ENCODE results near the gene AMFR. TPM values are rescaled to one million over a fixed set of nuclear protein-coding genes. Genes with fewer than 3 reads are reported as not detected.

The AMFR gene
- total and polyA plus RNA-seq, 2 of the 8 experiments (the other 6 are each of a cell fraction or from before 2014, with no cell fraction given): 18.6 to 21.7 TPM

- no peak for TF ChIP-seq E2F6 (IDR thresholded peaks at IDR 0.05)
- no peak for TF ChIP-seq ATF3 (IDR thresholded peaks at IDR 0.05; ENCODE audit: insufficient read depth, low read depth, low read length)
- TF ChIP-seq NRF1 (IDR thresholded peaks at IDR 0.05; ENCODE audit: low read depth, low read length): no peak
- TF ChIP-seq RBBP5 (IDR thresholded peaks at IDR 0.05; ENCODE audit: borderline replicate concordance, low read depth, low read length): no peak
- TF ChIP-seq HDAC6 (IDR thresholded peaks at IDR 0.05; ENCODE audit: low read depth, low read length): no peak
- TF ChIP-seq RAD21 (IDR thresholded peaks at IDR 0.05 in 1 of 2, conservative IDR thresholded peaks at IDR 0.05 in 1 of 2; ENCODE audit: low read depth in 2 of 2, low read length in 2 of 2): no peak
- no peak for TF ChIP-seq CBX5 (IDR thresholded peaks at IDR 0.05; ENCODE audit: low read depth, low read length)
- TF ChIP-seq CTBP2 (IDR thresholded peaks at IDR 0.05; ENCODE audit: borderline replicate concordance, insufficient read depth, insufficient read length, low read length): no peak
- no peak for TF ChIP-seq EGR1 (IDR thresholded peaks at IDR 0.05; ENCODE audit: borderline replicate concordance, low read depth, low read length)
Measured at GRCh38 chr16:56384074-56384721, 41.1 kb downstream of the AMFR start (continued).
